ENCODE data around the gene CLRN1. TPM values are rescaled to one million over a fixed set of nuclear protein-coding genes. Genes with fewer than 3 reads are reported as not detected.

The CLRN1 gene
- total and polyA plus RNA-seq, 5 donors: not detected

DNA sequence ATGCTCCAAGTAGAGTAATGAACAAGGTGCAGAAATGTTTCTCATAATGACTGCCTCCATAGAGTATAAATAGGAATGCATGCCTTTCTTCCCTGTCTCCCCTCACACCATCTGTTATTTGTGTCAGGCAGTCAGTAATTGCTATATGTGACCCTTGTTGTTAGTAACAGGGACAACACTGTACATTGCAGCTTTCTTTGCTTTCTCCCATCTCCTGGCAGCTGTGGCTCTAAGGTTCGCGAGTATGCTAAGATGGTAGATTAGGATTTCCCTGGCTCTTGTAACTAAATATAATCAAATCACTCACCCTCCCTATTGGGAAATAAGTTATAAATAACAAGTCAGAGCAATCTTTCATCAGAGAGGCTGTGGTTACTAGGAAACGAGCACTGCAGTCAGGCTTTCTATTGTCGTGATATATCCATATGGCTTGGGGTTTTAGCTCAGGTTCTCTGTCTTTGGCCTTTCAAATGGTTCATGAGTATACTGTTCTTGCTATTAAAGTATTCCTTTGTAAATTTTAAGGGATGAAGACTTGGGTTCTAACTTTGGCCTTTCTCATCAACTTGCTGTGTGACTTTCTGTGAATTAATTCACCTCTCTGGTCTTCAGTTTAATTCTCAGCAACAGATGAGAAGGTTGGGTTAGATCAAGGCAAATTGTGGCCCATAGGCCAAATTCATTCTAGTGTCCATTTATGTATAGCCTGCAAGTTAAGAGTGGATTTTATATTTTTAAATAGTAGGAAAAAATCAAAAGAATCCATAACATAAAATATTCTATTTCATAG, 59.2 kb downstream of the CLRN1 start:
- H3K4me3 ChIP-seq (ENCODE audit: low read length): no peak overlapping the region
- peak in 1 of 2 donors; percentile 43 for ATAC-seq
- DNase-seq: no peak
- H3K27ac ChIP-seq (ENCODE audit: low read length): no peak overlapping the region
- no peaks in the 10 kb centered on the region for H3K9me3 ChIP-seq (ENCODE audit: control insufficient read depth, low read length)
- H3K27me3 ChIP-seq (ENCODE audit: control insufficient read depth, insufficient read depth): no peaks in the 10 kb centered on the region
- 32% methylated on average over 4 of the region's 4 CpGs for WGBS
- H3K4me1 ChIP-seq (ENCODE audit: control insufficient read depth, insufficient read depth, low read length): no peaks in the 10 kb centered on the region
- intact Hi-C loops (cut with DNase I): no loop called here

DNA sequence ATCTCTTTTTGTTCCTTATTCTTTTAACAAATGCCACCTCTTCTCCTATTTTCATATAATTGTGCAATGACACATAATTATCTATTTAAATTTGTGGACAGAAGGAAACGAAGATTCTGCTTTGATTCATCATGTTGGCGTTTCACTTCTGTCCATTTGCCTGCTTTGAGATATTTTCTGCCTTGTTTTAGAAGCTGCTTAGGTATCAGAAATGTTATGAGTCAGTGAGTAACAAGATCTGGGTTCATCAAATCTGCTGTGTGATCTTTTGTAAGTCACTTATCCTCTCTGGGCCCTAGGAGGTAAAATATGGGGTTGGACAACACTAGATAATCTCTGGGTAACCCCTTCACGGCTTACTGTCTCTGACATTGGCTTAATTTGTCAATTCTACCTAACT, 60.0 kb downstream of the CLRN1 start:
- Histone ChIP-seq H3K4me1 (ENCODE audit: control insufficient read depth, insufficient read depth, low read length) (no peaks in the 10 kb centered on the region), H3K9me3 (ENCODE audit: control insufficient read depth, low read length) (no peaks in the 10 kb centered on the region), H3K4me3 (ENCODE audit: low read length) (no peak overlapping the region), H3K27ac (ENCODE audit: low read length) (no peak overlapping the region), H3K27me3 (ENCODE audit: control insufficient read depth, insufficient read depth) (no peaks in the 10 kb centered on the region)
- DNase-seq (no peak), ATAC-seq (no peak)
- intact Hi-C loops (cut with DNase I): no loop called here
- WGBS: 80% methylated on average over 3 of the region's 3 CpGs

DNA sequence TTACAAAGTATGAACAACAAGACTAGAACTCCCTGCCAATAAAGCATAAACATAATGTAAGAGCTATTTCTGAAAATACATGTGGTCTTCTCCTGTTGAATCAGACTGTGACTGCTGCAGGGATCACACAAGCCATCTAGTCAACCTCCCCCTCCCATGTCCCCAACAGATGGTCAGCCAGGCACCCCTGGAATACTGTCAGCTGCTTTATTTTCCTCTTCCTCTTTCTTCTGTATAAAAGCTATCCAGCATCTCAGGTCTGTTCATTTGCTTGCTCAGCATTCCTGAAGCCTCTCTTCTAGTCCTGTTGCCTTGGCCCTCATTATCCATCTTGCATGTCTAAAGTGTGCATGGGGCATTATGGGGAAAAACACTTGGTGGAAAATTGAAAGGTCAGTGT, 60.8 kb downstream of the CLRN1 start:
- no peak for ATAC-seq
- Histone ChIP-seq H3K4me1 (ENCODE audit: control insufficient read depth, insufficient read depth, low read length) (no peaks in the 10 kb centered on the region), H3K4me3 (ENCODE audit: low read length) (no peak overlapping the region), H3K27ac (ENCODE audit: low read length) (no peak overlapping the region), H3K9me3 (ENCODE audit: control insufficient read depth, low read length) (peaks cover 2% of the 10 kb centered on the region), H3K27me3 (ENCODE audit: control insufficient read depth, insufficient read depth) (no peaks in the 10 kb centered on the region)
- intact Hi-C loops (cut with DNase I): no loop called here
- no peak for DNase-seq

DNA sequence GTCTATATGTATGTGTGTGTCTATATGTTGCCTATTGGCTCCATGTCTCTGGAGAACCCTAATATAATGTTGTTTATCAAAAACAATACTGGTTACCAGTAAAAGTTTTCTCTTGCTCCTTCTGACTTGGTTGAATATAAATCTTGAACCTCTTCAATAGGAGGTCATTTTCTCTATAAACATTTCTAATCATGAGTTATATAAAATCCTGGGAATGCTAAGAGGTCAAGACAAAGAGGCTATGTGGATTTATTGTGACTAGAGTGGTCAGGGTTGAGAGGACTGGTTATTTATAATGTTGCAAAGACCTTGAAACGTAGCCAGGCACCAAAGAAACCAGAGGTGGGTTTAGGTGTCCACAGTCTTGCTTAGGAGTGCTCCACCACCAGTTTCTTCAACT, 66.1 kb downstream of the CLRN1 start:
- no peak overlapping the region for H3K4me3 ChIP-seq (ENCODE audit: low read length)
- H3K9me3 ChIP-seq (ENCODE audit: control insufficient read depth, low read length): peaks cover 2% of the 10 kb centered on the region
- no peaks in the 10 kb centered on the region for H3K4me1 ChIP-seq (ENCODE audit: control insufficient read depth, insufficient read depth, low read length)
- no peak for DNase-seq
- no peak for ATAC-seq
- WGBS: 65% methylated on average over 1 of the region's 1 CpG
- H3K27me3 ChIP-seq (ENCODE audit: control insufficient read depth, insufficient read depth): no peaks in the 10 kb centered on the region
- H3K27ac ChIP-seq (ENCODE audit: low read length): no peak overlapping the region
- intact Hi-C loops (cut with DNase I): no loop called here

DNA sequence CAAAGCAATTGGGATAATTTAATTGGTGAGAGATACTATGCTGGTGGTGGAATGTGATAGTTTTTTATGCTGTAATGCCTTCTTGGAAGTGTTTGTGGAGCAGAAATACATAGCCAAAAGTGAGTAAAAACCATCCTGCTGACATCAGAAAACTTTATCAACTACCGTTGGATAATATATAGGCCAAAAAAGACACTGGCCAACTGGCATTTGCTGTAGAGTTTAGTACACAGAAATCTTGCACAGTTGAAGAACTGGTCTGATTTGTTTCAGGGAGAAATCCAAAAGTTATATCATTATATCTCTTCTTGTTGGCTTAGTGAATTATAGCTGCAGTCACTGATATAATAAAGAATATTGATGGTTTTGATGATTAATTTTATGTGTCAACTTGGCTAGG, 66.8 kb downstream of the CLRN1 start:
- intact Hi-C loops (cut with DNase I): no loop called here
- H3K27me3 ChIP-seq (ENCODE audit: control insufficient read depth, insufficient read depth): no peaks in the 10 kb centered on the region
- DNase-seq (no peak), ATAC-seq (no peak)
- peaks cover 2% of the 10 kb centered on the region for H3K9me3 ChIP-seq (ENCODE audit: control insufficient read depth, low read length)
- 62% methylated on average over 1 of the region's 1 CpG for WGBS
- no peaks in the 10 kb centered on the region for H3K4me1 ChIP-seq (ENCODE audit: control insufficient read depth, insufficient read depth, low read length)
- no peak overlapping the region for H3K4me3 ChIP-seq (ENCODE audit: low read length)
- H3K27ac ChIP-seq (ENCODE audit: low read length): no peak overlapping the region

DNA sequence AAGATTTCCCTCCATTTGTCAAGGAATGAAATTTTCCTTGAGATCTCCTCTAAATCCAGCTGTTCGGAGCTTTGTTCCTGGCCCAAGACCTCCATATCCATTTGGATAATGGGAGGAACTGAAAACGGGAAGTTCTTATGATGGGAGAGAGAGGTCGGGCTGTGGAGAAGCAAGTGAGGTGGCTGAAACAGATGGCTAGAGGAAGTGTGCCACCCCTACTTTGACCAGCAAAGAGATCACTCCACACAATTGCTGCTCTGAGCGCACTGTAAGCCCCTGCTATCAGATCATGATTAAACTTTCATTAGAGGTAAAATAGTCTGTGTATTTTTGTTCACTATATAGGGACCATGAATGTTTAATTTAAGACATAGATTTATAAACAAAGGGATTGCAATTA, 67.2 kb downstream of the CLRN1 start, which contains the start of gene MINDY4B:
Gene MINDY4B, minus strand, starts transcription at position 101 of the 400 bp plus-strand sequence. Its CDS starts 0 bp downstream, at position 101.
- Histone ChIP-seq H3K27ac (ENCODE audit: low read length) (no peak within 1 kb of the TSS), H3K4me1 (ENCODE audit: control insufficient read depth, insufficient read depth, low read length) (no peaks in the 10 kb centered on the region), H3K9me3 (ENCODE audit: control insufficient read depth, low read length) (peaks cover 2% of the 10 kb centered on the region), H3K27me3 (ENCODE audit: control insufficient read depth, insufficient read depth) (no peaks in the 10 kb centered on the region), H3K4me3 (ENCODE audit: low read length) (no peak within 1 kb of the TSS)
- intact Hi-C loops (cut with DNase I): no loop called here
- WGBS: 62% methylated on average over 4 of the region's 4 CpGs
- no peak for ATAC-seq
- DNase-seq: no peak

DNA sequence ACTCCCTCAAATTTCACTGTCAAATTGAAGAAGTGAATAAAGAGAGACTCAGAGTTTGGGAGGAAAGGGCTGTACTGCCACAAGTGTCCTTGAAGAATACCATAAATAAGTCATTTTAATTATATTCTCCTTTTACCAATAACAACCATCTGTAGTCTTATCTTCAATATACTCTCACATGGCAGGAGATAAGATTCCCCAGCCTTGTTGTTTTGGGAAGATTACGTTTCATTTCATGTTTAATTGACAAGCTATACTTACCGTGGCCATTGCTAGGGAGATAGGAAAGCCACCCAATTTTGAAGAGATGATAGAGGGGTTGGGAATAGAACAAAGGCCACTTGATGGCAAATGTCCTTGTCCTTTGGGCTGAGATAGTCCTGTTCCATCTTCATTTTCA, 69.5 kb downstream of the CLRN1 start:
- H3K4me1 ChIP-seq (ENCODE audit: control insufficient read depth, insufficient read depth, low read length): no peaks in the 10 kb centered on the region
- intact Hi-C loops (cut with DNase I): no loop called here
- 51% methylated on average over 2 of the region's 2 CpGs for WGBS

DNA sequence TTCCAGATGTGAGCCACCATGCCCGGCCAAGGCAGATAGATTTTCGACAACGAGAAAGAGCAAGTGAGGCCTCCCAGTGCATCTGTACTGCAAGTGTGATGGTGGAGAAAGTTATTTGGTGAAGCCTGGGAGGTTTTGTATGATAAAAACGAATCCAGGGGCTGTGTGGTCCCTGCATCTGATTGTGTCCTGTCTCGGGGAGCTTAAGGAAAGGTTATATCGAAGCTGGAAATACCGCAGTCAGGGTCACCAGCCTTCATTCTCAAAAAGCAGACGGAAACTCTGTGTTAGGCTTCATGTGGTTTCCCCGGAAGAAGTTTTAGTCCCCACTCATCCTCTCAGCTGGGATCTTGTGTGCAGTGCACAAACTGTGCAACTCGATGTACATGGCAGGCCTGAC, 70.7 kb downstream of the CLRN1 start:
- intact Hi-C loops (cut with DNase I): no loop called here
- ATAC-seq (no peak), DNase-seq (no peak)
- H3K9me3 ChIP-seq (ENCODE audit: control insufficient read depth, low read length): no peaks in the 10 kb centered on the region
- no peak overlapping the region for H3K27ac ChIP-seq (ENCODE audit: low read length)
- 87% methylated on average over 10 of the region's 10 CpGs for WGBS
- H3K4me3 ChIP-seq (ENCODE audit: low read length): no peak overlapping the region
- H3K4me1 ChIP-seq (ENCODE audit: control insufficient read depth, insufficient read depth, low read length): no peaks in the 10 kb centered on the region
- H3K27me3 ChIP-seq (ENCODE audit: control insufficient read depth, insufficient read depth): no peaks in the 10 kb centered on the region

More for the DNA sequence above, 69.5 kb downstream of the CLRN1 start:
- peaks cover 2% of the 10 kb centered on the region for H3K9me3 ChIP-seq (ENCODE audit: control insufficient read depth, low read length)
- no peaks in the 10 kb centered on the region for H3K27me3 ChIP-seq (ENCODE audit: control insufficient read depth, insufficient read depth)
- DNase-seq: no peak
- no peak overlapping the region for H3K4me3 ChIP-seq (ENCODE audit: low read length)
- H3K27ac ChIP-seq (ENCODE audit: low read length): no peak overlapping the region
- no peak for ATAC-seq

DNA sequence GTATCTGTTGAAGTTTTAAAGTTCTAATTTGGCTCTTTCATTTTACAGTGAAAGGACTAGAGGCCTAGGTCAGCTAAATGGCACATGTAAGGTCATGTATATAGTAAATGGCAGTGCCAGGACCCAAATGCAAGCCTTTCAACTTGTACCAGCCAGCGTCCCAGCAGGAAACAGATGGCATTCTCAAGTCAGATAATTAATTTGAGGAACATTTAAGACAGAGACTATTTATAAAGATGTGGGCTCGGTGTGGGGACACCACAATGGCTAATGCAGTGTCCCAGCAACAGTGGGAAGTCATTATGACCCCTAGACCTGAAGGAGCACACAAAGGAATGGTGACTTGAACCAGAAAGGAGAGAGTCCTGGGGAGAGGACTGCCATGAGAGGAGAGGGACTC, 73.4 kb downstream of the CLRN1 start:
- intact Hi-C loops (cut with DNase I): no loop called here
- no peaks in the 10 kb centered on the region for H3K4me1 ChIP-seq (ENCODE audit: control insufficient read depth, insufficient read depth, low read length)
- WGBS: 58% methylated on average over 2 of the region's 2 CpGs
- no peak overlapping the region for H3K4me3 ChIP-seq (ENCODE audit: low read length)
- no peak for DNase-seq
- H3K27me3 ChIP-seq (ENCODE audit: control insufficient read depth, insufficient read depth): no peaks in the 10 kb centered on the region
- no peaks in the 10 kb centered on the region for H3K9me3 ChIP-seq (ENCODE audit: control insufficient read depth, low read length)
- no peak for ATAC-seq
- H3K27ac ChIP-seq (ENCODE audit: low read length): no peak overlapping the region

DNA sequence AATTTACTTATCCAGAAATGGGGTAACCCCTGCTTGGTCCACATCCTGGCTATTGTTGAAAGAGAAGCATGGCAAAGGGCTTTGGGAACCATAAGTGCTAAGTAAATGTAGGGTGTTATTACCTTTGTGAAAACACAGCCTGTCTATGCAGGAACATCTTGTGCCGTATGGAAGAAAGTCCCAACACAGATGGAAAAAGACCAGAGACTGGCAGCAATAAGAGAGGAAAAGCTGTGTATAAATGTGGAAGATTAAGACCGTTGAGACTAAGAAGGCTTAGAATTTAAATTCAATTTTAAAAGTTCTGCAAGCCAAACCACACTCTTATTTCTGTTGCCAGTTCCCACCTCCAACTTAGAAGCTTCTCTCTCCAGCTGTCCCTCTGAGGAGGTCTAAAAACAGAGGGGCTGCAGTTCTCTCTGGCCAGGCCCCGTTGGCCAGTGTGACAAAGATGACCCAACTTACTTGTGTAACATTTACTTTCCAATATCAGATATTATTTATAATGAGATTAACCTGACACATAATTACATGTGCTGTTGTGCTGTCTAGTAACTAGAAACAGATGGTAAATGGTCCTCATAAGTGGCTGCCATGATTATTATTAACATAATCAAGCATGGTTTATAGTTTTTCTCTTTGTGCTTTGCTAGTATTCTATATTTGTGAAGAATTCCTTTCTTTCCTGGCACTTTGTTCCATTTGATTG, 74.3 kb downstream of the CLRN1 start:
- WGBS: 78% methylated on average over 3 of the region's 3 CpGs
- no peaks in the 10 kb centered on the region for H3K4me1 ChIP-seq (ENCODE audit: control insufficient read depth, insufficient read depth, low read length)
- intact Hi-C loops (cut with DNase I): no loop called here
- DNase-seq (no peak), ATAC-seq (no peak)
- H3K27me3 ChIP-seq (ENCODE audit: control insufficient read depth, insufficient read depth): no peaks in the 10 kb centered on the region
- H3K4me3 ChIP-seq (ENCODE audit: low read length): no peak overlapping the region
- H3K27ac ChIP-seq (ENCODE audit: low read length): no peak overlapping the region
- H3K9me3 ChIP-seq (ENCODE audit: control insufficient read depth, low read length): no peaks in the 10 kb centered on the region

DNA sequence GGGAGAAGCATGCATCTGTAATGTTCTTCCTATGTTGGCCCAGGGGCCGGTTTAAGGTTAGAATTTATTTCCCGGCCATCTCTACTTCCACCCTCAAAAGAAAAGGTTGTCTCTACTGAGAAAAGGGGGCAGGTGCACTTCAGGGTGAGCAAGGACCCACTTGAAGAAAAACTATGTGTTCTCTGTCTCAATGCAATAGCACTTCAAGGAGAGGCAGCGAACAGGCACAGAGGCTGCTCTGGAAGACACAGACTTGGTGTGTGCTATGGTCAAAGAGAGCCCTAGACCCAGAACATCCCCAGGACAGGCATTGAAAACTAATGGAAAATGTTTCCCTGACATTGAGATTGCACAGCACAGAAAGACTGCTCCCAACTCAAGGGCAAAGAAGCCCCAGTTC, 74.9 kb downstream of the CLRN1 start:
- DNase-seq (no peak), ATAC-seq (no peak)
- no peaks in the 10 kb centered on the region for H3K27me3 ChIP-seq (ENCODE audit: control insufficient read depth, insufficient read depth)
- H3K27ac ChIP-seq (ENCODE audit: low read length): no peak overlapping the region
- H3K9me3 ChIP-seq (ENCODE audit: control insufficient read depth, low read length): no peaks in the 10 kb centered on the region
- WGBS: 91% methylated on average over 3 of the region's 3 CpGs
- no peaks in the 10 kb centered on the region for H3K4me1 ChIP-seq (ENCODE audit: control insufficient read depth, insufficient read depth, low read length)
- intact Hi-C loops (cut with DNase I): no loop called here
- no peak overlapping the region for H3K4me3 ChIP-seq (ENCODE audit: low read length)
